Iris pigment epithelial cell (primary cell): ENCODE results near the gene GPR17.

Source experiments
- DNase-seq: peaks from one replicate; pipeline ENCODE4 v3.0.0-alpha.2; 2011; ENCODE audit warnings: low read depth

The GPR17 gene, protein sequence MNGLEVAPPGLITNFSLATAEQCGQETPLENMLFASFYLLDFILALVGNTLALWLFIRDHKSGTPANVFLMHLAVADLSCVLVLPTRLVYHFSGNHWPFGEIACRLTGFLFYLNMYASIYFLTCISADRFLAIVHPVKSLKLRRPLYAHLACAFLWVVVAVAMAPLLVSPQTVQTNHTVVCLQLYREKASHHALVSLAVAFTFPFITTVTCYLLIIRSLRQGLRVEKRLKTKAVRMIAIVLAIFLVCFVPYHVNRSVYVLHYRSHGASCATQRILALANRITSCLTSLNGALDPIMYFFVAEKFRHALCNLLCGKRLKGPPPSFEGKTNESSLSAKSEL

DNA sequence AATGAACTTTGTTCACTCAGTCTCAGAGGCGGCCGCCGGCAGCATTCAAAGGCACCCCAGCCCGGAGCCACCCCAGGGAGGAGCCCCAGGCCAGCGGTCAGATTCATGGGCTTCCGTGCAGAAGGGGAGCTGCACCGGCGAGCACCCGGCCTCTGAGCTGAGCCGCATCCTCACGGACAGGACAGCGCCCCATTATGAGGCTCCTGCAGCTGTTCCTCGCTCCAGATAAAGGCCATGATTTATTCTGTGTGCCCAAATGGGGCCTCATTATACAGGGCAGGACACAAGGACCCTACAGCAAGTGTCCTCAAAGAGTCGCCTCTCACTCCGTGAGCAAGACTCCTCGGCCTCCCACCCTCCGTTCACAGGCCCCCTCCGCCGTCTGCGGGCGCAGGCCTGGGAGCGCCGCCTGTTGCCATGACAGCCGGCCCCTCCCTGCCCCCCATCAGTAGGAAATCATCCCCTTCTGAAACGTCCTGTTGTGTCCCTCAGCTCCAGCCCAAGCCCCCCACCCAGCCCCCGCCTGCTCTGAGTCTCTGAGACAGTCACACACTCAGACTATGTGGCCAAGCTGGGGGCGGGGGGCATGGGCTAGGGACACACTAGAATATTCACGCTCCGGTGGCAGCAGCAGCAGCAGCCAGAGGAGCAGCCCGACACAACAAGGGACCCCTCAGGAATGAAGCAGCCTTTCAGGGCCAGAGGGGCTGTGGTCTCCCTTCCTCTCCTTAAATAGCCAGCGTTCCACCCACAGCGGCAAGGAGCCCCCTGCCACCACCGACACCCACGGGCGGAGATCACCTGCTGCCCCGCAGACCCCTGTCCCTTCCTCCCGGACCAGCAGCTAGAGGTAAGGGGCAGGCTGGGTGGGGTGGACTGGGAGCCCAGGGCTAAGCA, at the start of gene GPR17:
GPR17 (plus strand) TSS at position 759 of the 897 bp plus-strand sequence. CDS start 4,583 bp downstream, outside the sequence.
- DNase-seq = no peak

DNA sequence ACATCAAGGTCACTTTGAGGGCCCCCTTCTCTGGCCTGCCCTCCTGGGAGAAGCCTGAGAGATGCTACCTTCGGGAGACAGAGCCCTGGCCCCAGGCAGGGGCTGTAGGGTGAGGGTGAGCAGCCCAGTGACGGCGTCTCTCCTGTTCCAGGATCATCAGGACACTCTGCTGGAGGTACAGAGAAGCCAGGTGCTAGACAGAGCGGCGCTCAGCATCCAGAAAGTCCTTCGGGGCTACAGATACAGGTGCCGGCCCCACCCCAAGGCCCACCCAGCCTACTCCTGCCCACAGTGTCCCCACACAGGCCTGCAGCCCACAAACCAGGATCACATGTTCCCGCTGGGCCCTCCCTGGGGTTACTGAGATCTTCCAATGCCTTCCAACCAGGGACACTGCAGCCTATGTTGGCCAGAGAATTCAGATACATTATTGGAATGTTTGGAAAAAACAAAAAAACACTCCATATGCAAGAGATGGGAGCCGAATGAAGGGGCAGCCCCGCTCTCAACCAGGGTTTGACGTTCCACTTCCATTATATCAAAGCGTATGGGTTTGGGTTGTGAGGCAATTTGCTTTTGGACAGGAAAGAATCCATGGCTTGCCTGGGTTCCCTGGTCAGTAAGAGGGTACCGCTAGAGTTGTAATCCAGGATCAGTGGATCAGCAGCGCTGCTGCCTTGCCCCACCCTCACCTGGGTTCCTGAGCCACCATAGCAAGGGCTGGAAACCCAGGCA, 49.5 kb upstream of the GPR17 start:
- DNase-seq = no peak

DNA sequence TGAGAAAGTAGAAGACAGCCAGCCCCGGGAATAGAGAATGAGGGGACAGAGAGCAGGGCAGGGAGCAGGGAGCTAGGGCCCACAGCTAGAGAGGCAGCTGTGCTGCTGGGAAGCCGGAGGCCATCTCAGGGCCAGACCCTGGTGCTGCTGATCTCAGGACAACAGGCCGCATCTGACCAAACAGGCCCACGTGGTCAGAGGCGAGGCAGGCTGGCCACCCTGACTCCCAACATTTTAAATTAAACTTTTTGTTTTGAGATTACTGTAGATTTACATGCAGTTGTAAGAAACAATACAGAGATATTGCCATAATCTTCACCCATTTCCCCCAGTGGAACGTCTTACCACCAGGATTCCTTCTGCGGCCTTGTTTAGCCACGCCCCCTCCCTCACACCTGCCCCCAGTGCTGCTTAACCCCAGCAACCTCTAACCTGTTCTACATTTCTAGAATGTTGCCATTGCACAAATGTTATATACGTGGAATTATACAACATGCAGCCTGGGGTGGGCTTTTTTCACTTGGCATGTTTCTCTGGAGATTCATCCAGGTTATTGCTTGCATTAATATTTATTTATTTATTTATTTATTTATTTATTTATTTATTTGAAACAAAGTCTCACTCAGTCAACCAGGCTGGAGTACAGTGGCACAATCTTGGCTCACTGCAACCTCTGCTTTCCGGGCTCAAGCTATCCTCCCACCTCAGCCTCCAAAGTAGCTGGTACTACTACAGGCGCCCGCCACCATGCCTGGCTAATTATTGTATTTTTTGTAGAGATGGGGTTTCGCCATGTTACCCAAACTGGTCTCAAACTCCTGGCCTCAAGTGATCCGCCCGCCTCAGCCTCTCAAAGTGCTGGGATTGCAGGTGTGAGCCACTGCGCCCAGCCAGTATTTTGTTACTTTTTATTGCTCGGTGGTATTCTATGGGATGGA, 48.6 kb upstream of the GPR17 start:
- DNase-seq = no peak

DNA sequence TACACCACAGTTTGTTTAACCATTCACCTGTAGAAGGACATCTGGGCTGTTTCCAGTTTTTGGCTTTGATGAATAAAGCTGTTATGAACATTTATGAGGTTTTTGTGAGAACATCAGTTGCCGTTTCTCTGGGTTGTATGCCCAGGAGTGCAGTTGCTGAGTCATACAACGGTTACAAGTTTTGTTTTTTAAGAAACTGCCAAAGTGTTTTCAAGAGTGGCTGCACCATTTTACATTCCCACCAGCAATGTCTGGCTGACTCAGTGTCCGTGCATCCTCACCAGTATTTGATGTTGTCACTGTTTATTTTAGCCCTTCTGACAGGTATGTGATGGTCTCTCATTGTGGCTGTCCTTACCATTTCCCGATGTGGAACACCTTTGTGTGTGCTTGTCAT, 48.0 kb upstream of the GPR17 start:
- peak; percentile 80 for DNase-seq

DNA sequence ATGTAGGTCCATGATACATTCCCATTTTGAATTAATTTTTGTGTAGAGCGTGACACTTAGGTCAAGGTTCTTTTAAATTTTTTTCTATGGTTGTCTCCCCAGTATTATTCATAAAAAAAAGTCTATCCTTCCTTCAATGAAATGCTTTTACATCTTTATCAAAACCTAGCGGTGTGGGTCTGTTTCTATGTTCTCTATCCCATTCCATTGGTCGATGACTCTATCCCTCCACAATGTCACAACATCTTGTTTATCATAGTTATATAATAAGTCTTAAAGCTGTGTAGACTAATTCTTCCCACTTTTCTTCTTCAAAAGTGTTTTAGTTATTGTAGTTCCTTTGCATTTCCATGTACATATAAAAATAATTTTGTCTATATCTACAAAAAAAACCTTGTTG, 47.2 kb upstream of the GPR17 start:
- DNase-seq = peak; percentile 62

DNA sequence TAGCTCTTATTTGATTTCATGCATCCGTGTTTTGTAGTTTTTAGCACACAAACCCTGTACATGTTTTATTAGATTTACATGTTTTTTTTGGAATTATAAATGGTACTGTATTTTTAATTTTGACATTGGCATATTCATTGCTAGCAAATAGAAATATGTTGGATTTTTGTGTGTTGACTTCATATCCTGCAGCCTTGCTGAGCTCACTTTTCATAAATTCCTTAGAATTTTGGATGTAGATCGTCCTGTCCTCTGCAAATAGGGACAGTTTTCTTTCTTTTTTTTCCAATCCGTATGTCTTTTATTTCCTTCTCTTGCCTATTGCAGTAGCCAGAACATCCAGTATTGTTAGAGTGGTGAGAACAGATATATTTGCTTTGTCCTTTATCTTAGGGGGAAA, 46.7 kb upstream of the GPR17 start:
- DNase-seq = peak; percentile 32

DNA sequence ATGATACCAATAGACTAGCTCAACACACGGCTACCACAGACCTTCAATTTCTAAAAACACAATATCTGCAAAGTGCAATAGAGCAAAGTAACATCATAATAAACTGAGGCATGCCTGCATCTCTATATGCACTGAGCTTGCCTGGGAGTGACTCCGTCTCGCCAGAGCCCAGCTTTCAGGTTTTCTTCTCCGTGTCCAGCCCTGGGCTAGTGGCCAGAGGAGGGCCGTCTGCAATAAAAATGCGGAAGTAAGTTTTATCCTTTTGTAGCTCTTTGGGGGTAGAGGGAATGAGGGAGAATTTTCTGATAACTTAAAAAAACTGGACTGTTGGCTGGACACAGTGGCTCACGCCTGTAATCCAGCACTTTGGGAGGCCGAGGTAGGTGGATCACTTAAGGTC, 41.0 kb upstream of the GPR17 start:
- DNase-seq = no peak

DNA sequence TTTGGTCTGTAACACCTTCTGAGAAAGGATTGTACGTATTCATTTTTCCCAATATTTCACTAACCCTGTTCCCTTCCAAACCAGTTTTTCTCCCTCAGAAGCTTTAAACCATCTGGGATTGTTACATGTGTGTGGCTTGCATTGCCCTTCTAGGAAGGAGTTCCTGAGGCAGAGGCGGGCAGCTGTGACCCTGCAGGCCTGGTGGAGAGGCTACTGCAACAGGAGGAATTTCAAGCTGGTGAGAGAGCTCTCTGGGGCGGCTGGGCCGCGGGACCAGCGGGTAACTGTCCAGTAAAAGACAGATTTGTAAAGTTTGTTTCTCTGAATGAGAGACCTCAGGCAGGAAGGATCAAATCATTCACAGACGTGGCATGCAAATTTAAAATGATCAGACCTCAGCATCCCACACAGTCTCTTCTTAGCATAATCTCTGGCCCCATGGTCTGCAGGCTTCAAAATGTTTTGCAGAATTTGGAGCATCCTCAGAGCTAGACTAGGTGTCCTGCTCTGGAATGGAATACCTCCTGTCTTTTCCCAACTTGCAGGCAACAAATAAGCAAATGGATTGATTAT, 40.2 kb upstream of the GPR17 start:
- DNase-seq = no peak

DNA sequence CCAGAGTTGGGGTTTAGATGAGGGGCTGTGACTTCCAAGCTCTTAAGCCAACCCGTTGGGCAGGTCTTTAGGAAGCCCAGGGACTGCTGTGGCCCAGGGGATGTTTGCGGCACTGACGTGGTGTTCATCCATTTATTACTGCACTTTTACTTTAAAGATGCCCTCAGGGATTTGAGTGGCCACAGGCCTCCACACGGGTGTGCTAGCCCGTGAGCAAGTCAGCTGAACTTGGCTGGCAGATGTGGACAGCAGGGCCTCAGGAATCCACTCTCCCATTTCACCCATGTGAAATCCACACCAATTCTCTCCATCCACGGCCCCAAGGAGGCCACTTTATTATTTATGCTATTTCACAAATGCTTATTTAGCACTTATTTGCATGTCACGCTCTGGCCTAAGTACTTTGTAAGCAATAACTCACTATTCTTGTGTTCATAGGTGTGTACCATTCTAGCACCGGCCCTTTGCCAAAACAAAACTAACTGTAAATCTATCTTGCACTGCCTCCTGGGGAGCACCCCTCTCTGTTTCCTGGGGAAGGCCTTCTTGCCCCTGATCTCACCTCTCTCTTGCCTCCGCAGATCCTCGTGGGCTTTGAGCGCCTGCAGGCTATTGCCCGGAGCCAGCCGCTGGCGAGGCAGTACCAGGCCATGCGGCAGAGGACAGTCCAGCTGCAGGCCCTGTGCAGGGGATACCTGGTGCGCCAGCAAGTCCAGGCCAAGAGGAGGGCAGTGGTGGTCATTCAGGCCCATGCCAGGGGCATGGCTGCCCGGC, 39.1 kb upstream of the GPR17 start:
- no peak for DNase-seq

DNA sequence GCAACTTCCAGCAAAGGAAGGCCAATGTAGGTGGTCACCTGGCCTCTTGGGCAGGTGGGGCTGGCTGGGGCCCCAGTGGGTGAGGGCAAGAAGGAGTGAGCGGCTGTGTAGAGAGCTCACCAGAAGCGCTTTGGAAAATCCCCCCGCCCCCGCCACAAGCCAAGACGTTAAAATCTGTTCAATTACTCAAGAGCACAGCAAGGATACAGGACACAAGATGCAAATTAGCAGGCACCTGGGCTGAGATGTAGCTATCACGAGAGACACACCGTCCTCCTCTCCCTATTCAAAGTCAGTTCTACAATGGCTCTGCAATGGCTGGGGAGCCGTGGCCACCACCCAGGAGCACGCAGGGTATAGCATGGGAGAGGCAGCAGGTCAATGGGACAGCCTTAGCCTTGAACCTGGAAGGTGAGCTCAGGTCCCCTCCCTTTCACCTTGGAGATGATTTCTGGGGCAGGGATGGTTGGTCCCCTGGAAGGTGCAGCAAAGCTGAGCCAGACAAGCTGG, 38.5 kb upstream of the GPR17 start:
- no peak for DNase-seq

DNA sequence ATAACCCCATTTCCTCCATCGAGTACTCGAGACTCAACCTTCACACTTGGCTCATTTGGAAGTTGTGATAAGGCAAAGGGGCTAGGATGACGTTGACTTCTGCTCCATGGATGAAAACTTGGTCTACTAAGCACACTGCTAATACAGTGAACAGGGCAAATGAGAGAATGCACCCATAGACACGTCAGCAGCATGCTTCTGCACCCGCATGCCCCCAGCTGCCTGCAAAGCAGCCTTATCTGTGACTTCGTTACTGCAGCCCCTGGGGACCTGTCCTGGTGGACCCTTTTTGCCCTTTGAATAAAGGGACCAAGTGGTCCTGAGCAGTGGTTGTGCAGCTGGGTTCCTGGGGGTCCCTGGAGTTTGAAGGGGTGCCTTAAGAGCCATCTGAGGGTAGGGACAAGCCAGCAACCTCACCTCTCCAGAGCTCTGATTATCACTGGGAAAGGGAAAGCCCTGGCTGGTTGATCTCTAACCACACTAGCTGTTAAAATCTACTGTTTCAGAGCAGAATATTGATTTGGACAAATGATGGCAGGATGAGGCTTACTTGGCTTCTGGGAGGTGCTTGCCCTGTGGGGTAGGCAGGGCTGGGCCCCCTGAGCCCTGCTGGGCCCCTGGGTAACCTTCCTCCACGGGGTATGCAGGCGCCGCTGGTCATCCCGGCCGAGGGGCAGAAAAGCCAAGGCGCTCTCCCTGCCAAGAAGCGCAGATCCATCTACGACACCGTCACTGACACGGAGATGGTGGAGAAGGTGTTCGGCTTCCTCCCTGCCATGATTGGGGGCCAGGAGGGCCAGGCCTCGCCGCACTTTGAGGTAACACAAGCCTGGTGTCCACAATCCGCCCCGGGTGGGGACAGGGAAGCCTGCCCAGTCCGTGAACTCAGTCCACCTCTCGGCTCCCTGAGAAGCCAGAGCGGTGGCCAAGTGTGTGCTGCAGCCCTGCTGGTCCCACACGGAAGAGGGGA, 37.6 kb upstream of the GPR17 start:
- DNase-seq = no peak

DNA sequence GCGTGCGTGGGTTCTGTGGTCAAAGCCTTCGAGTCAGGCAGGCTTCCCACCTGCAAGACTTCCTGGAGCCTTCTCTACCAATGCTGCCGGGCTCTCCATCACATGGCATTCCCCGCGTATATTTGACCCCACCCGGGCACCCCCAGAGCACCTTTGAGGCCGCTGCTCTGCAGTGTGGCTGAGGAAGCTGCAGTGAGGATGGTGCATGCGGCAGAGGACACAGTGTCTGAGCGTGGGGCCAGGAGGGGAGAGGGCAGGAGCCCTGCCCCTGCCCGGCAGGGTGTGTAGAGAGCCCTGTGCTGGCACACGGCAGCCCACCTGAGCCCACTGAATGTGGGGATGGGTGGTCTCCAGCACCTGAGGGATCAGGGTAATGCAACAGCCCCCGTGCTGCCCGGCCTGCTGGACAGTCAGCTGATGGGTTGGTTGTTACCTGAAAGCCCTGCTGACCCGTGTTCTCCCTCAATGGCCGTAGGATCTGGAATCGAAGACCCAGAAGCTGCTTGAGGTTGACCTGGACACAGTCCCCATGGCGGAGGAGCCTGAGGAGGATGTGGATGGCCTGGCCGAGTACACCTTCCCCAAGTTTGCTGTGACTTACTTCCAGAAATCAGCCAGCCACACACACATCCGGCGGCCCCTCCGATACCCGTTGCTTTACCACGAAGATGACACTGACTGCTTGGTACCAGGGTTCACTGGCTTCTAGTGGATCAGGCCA, 36.8 kb upstream of the GPR17 start:
- DNase-seq = no peak

DNA sequence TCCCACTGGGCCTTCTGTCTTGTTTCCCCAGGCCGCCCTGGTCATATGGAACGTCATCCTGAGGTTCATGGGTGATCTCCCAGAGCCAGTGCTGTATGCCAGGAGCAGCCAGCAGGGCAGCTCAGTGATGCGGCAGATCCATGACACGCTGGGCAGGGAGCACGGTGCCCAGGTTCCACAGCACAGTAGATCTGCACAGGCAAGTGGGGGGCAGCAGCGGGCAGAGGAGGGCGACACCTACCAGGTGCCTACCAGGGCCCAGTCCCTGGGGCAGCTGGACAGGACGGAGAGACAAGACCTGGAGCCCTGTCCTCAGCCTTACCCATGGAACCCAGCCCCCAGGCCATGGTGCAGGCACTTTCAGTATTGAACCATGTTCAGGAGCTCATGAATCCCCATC, 36.1 kb upstream of the GPR17 start:
- no peak for DNase-seq

DNA sequence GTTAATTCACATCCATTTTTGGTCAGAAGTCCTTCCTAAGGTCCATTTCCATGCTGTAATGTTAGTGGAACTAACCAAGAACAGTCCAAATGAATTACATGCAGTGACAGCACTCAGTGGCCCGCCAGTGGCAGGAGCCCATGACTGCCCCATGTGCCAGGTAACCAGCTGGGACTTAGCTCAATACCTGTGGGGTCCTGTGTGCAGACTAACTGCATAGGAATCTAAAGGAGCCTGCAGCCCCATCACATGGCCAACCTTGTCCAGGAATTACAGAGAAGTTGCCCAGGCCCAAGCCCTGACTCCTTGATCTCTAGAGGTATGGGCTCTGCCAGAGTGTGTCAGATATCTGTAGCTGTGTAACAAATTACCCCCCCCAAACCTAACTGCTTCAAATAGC, 35.4 kb upstream of the GPR17 start:
- no peak for DNase-seq

DNA sequence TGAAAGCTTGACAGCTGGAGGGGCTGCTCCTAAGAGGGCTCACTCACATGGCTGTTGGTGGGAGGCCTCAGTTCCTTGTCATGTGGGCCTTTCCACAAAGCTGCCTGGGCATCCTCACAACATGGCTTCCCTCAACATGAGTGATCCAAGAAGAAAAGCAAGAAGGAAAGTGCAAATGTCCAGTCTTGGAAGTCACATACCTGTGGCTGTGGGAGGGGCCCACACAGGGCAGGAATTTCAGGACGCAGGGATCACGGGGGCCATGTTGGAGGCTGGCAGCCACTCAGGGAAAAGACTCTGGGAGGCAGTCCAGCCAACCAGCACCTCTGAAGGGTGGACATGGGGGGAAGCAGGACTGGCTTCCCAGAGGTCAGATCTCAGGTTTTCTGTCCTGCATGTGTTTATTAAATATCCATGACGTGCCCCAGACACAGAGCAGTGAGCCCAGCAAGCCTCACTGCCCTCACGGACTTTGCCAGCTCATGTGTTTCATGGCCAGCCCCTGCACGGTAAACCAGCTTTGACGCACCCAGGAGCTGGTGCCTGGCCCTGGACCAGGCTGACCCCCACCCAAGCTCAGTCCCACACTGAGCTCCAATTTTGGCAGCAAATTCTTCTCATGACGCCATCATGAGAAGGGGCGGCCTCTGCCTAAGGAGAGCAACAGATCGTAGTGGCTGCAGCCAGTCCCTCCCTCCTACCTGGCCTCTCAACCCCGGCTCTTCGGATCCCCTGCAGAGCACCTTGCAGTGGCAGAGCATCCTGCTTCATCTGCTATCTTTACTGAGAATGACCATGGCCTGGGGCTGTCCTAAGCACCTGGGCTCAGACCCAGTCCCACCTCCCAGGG, 34.7 kb upstream of the GPR17 start:
- no peak for DNase-seq

DNA sequence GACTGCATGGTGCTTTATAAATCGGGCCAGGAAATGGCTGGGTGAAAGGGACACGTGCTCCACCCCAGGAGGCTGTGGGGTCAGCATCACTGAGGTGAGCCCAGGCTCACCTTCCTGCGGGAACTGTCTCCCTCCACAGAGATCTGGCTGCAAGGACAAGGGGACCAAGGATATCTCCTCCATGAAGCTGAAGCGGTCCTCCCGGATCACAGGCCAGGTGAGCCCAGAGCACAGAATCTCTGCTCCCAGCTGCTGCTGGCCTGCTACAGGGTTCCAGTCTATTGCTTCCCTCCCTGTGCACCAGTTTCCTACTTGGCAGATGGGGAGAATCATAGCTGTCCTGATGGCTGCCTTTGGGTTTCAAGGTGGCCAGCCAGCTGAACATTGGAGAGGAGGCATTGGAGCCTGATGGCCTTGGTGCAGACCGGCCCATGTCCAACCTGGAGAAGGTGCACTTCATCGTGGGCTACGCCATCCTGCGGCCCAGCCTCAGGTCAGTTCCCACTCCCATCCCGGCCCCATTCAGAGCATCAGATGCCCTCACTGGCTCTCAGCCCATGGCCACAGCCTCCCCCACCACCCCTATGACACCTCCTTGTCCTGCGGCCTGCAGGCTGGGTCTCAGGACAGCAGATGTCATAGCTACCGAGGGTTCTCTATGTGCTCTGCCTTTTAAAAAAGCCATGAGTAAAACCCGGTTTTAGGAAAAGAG, 33.7 kb upstream of the GPR17 start:
- no peak for DNase-seq

DNA sequence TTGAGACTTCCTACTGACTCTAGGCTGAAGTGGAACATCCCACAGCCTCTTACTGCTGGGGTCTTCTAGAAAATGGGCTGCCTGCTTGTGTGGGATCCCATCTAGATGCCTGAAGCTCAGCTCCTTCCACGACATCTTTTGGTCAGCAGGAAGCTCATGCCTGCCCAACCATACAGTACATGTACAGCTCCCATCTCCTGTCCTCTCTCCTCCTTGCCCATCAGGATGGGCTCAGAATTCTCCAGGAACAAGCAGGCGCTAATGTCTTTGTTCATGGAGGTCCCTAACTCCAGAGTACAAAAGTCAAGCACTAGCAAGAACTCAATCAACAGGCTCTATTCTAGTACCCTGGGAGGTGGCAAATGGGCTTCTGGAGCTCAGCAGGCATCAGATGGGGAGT, 31.7 kb upstream of the GPR17 start:
- no peak for DNase-seq
